Myocyte (in vitro differentiated cells): ENCODE results near the gene MOV10L1. TPM values are rescaled to one million over a fixed set of nuclear protein-coding genes. Genes with fewer than 3 reads are reported as not detected.
A peak's percentile ranks its signal among the peaks of the same experiment; 100 is the strongest.
"Not testable (repeated sequence)": the region's sequence is repeated elsewhere in the genome, so short reads cannot be mapped to it uniquely, and the experiment has no call there.

Experiments used
- DNase-seq: peaks from one replicate; pipeline ENCODE4 v3.0.0-alpha.2; 2012; ENCODE audit warnings: low read depth
- total RNA-seq: library from RNA; depleted of rRNA; stranded (reverse); fragments of >200 nt; gene quantifications from 2 replicates; pipeline ENCODE4 v1.2.3, GENCODE V29; 2014

The MOV10L1 gene
- total RNA-seq, 1 donor from 2014 or later: 0.16 TPM

- DNase-seq: no peak
Measured at GRCh38 chr22:50076646-50077535, 12.9 kb upstream of the MOV10L1 start.

GRCh38 chr22:50078246-50078645 lies 11.6 kb upstream of the MOV10L1 start:
- no peak for DNase-seq

DNA sequence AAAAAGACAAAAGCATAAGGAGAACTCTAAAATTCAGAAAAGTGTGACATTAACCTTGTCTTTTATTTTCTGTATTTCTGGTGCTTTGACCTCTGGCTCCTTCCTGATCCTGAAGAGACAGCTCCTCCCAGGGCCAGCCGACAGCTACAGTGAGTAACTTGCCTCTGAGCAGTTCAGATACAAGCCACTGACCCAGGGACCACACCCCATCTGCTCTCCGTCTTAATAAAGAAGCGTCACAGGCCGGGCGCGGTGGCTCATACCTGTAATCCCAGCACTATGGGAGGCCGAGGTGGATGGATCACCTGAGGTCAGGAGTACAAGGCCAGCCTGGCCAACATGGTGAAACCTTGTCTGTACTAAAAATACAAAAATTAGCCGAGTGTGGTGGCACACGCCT lies 11.0 kb upstream of the MOV10L1 start:
- DNase-seq: no peak

DNA sequence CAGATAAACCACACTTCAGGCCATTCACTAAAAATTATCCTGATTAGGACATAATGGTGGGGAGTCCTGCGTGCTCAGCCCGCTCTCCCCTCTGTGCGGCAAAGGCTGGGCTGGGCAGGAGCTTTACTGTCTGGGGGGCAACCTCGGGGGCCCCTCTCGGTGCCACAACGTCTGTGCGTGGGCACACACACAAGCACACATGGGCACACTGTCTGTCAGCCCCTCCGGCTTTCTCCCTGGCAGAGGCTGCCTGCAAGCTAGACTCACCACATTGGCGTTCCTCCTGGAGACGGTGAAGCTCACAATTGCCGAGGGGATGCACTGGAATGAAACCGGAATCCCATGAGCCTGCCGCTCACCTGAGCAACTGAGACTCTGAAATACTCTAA lies 9.7 kb upstream of the MOV10L1 start:
- DNase-seq: no peak

DNA sequence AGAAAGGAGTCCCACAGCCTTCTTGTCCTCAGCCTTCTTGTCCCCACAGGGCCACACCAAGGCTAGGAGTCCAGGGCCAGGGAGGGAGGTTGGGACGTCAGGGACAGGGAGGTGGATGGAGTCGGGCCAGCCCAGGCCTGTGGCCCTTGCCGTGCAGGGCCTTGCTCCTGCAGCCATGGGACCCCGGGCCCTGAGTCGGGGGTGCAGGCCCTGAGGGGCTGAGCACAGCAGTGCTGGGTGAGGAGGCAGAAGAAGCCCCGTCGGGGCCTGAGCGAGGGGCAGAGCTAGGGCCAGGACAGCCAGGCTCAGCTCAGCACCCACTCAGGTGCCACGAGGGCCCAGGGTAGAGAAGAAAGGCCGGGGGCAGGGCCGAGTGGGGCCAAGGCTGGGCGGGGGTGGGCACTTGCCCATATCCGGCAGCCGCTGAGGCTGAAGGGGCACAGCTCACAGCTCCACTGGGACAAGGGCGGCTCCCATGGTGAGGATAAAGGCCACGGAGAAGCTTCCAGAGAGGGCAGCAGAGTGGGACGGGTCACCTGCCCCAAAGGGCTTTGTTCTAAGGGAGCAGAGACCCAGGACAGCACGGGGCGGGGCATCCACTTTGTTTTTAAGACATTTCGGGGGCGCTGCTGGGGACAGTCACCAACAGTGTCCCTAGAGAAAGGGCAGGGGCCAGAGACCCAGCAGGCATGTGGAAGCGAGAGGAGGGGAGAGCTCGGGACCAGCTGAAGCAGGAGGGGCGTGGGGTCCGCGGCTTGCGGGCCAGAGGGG lies 8.2 kb upstream of the MOV10L1 start:
- DNase-seq: no peak

- DNase-seq: no peak
Measured at GRCh38 chr22:50082197-50082715, 7.5 kb upstream of the MOV10L1 start.

- DNase-seq: no peak
Measured at GRCh38 chr22:50082961-50083461, 6.8 kb upstream of the MOV10L1 start.

GRCh38 chr22:50083462-50084079 lies 6.2 kb upstream of the MOV10L1 start:
- no peak for DNase-seq

DNA sequence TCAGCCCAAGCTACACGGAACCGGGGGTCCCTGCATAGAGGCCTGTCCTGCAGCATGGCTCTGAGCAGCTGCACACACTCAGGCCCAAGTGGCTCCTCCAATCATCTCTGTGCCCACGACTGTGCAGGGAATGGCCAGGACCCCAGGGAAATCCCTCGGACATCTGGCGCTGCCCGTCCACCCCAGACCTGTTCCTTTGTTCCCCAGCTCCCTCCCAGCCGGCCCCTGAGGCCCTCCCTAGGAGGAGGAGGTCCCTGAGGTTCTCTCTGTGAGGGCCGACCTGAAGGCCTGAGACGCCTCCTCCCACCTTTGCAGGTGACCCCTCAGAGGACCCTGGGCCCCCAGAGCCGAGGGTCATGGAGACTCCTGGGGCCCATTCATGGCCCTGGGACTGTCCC lies 5.7 kb upstream of the MOV10L1 start:
- no peak for DNase-seq

DNA sequence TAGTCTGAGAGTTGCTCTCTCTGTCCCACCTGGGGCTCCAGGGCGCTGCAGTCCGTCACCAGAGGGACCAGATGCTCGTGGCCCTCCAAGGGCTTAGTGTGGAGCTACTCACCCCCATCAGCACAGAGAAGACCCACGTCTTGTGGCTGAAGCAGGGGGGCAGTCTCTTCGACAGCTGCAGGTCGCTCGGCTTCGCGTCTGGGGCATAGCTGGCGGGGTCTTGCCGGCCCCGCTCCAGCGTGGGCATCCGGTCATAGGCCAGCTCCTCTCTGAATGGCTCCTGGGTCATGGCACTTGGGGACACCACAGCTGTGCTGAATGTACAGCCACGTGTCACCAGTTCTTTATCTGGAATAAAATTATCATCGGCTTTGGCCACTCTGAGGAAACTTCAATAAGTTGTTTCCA lies 5.2 kb upstream of the MOV10L1 start:
- DNase-seq: no peak

DNA sequence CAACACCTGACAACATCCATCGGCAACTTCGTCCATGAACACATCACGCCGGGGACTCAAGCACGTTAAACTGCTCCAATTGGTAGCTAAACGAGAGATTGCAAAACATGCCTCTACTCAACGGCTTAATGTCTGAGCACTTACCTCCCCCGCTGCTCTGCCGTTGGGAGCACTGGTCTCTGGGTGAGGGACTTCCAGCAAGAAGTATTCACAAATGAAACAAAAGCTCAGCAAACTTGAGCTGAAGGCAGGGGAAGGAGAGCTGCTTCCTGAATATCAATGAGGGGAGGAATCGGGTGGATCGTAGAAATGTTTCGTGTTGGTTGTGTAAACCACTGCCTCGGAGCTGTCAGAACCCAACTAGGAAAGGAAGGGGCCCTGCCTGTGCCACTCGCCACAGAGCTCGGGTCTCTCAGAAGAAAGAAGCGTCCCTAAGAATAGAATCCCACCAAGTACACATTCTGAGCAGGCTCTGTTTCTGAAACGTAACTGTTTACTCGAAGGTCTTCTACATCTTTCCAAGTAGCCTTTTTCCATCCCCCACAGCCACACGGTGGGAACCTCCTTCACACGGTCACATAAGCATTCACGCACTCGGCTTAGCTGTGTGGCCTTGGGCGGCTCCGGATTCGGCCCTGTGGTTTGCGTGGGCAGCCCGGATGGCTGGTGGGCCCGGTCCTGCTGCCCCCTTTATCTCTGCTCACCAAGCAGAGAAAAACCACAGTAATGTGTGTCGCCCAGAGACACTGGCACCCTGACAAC lies 4.4 kb upstream of the MOV10L1 start, which contains the start of gene MLC1:
MLC1 (minus strand) TSS at position 216 of the 762 bp plus-strand sequence. CDS start 524 bp downstream, outside the sequence.
- peak; percentile 8 for DNase-seq

- DNase-seq: no peak
Measured at GRCh38 chr22:50086526-50086925, 3.3 kb upstream of the MOV10L1 start.

- DNase-seq: not testable (repeated sequence)
Measured at GRCh38 chr22:50086975-50087374, 2.8 kb upstream of the MOV10L1 start.

GRCh38 chr22:50087646-50088045 lies 2.2 kb upstream of the MOV10L1 start:
- DNase-seq: no peak

- no peak for DNase-seq
Measured at GRCh38 chr22:50088096-50088495, 1.7 kb upstream of the MOV10L1 start.

DNA sequence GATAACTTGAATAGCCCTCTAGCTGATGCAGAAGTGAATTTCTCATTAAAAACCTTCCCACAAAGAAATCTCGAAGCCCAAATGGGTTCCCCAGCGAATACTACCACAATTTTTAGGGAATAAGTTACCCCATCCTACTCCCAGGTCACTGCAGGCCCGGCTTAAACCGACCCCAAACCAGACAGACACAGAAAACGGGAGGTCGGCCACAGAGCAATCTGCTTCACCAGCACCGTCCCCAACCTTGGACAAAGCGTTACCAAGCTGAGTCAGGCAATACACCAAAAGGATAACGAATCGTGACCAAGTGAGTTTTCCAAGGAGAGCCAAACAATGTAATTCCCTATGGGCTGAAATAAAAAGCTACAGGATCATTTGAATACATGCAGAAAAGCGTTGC lies 575 bp upstream of the MOV10L1 start:
- DNase-seq: no peak

GRCh38 chr22:50090412-50090714 lies 557 bp downstream of the MOV10L1 start:
- DNase-seq: no peak

- no peak for DNase-seq
Measured at GRCh38 chr22:50091092-50091768, 1.4 kb downstream of the MOV10L1 start.

GRCh38 chr22:50092342-50092741 lies 2.5 kb downstream of the MOV10L1 start:
- DNase-seq: no peak

DNA sequence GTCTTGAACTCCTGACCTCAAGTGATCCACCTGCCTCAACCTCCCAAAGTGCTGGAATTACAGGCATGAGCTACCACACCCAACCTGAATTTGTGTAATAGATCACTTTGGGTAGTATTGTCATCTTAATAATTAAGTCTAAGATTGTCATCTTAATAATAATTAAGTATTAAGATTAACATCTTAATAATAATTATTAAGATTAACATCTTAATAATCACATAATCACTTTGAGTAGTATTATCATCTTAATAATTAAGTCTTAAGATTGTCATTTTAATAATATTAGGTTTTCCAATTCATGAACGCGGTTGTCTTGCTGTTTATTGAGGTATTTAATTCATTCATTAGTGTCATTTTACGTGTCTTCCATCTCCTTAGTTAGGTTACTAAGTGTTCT lies 8.2 kb downstream of the MOV10L1 start:
- no peak for DNase-seq
